AG04449 (cell line): ENCODE results near the gene ZNF471.

Experiments used
- CTCF ChIA-PET: fragments of 350-600 bp; formaldehyde crosslinking; extraction: SDS; loops from one replicate; lab custom pipeline; 2021; ENCODE audit warnings: antibody characterized with exemption; lab: Yijun Ruan, JAX
- POLR2A ChIA-PET: fragments of 400-600, 350-600 bp; formaldehyde crosslinking; extraction: SDS; loops from one replicate; lab custom pipeline; 2020; ENCODE audit warnings: antibody characterized with exemption, inconsistent platforms; lab: Yijun Ruan, JAX
- DNase-seq: peaks from one replicate; pipeline ENCODE4 v3.0.0-alpha.2; 2010; ENCODE audit warnings: low read depth, low spot score
- H3K4me3 ChIP-seq: 2 replicates; pipeline ENCODE4 v1.5.1; 2011; ENCODE audit warnings: low read depth, mild to moderate bottlenecking, control low read depth, low read length
- CTCF ChIP-seq: IDR thresholded peaks from one replicate; pipeline ENCODE4 v1.5.1; 2011; ENCODE audit warnings: mild to moderate bottlenecking, moderate library complexity, low read length, control low read depth, inconsistent platforms; ENCODE audit not compliant: insufficient read depth; ENCODE audit errors: missing control alignments

Gene ZNF471

DNA sequence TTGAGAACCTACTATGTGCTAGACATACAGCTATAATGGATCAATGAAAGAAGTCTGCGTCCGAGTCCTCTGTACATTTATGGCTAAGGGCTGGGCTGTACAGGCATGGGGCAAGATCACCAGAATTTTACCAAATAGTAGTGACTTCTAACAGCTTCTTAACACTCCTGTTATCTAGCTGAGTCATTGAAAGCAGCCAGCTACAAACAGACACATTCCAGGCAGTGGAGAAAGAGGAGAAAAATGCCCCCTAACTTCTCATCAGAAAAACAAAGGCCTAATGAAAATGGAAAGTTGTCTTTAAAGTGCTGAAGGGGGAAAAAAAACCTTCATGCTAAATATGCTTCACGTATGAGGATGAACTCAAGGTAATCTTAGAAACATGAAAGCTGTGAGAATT lies 16.3 kb upstream of the ZNF471 start:
- POLR2A ChIA-PET = no interaction called here
- H3K4me3 ChIP-seq = no peak overlapping the region
- DNase-seq = no peak
- TF ChIP-seq CTCF = no peak
- CTCF ChIA-PET = no interaction called here

DNA sequence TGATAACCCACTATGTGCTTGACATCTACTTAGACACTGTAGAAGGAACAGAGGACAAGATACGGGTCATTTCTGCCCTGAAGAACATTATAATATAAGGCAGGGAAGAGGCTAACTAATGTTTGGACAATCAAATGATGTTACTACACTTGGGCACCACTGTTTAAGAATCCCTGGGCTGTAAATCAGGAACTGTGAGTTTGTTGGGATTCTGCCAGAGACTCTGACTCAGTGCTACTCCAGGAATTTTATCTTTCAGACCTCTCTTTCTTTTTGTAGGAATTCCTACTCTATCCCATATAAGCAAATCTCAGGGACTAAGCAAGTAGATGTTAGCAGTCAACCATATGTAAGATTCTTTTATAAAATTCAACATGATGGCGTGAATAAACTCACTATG lies 3.1 kb upstream of the ZNF471 start:
- CTCF ChIA-PET = no interaction called here
- H3K4me3 ChIP-seq = no peak overlapping the region
- POLR2A ChIA-PET = no interaction called here
- no peak for TF ChIP-seq CTCF
- no peak for DNase-seq

DNA sequence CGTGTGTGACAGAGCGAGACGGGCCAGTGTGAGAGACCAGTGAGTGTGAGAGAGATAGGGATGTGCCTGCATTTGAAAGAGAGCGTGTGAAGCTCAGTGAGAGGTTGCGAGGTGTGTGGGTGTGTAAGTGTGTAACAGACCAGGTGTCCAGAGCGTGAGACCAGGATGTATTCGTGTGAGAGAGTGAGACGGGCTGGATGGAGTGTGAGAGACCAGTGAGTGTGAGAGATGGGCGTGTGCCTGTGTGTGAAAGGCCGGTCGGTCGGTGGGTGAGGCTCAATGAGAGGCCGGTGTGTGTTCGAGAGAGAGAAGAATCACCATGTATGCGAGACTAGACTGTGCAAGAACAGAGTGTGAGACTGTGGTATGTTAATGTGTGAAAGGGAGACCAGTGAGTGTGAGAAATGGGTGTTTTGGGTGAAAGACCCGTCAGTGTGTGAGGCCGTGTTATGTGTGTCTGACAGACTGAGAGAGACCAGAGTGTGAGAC lies 679 bp downstream of the ZNF471 start:
- POLR2A ChIA-PET = interaction anchor here (0.6 kb wide), 1 partner anchor 76 kb away, joined by 3 read pairs; no protein-coding TSS in a partner anchor
- TF ChIP-seq CTCF = no peak
- no peak for DNase-seq
- CTCF ChIA-PET = no interaction called here
- peak overlapping the region; percentile 84 for H3K4me3 ChIP-seq

- no peak for DNase-seq
- TF ChIP-seq CTCF = no peak
- POLR2A ChIA-PET = no interaction called here
- CTCF ChIA-PET = no interaction called here
- H3K4me3 ChIP-seq = no peak overlapping the region
Observed at GRCh38 chr19:56525214-56525860, 17.7 kb downstream of the ZNF471 start.

GRCh38 chr19:56537442-56537841 lies 29.8 kb downstream of the ZNF471 start:
- CTCF ChIA-PET = interaction anchor here (1.2 kb wide), 1 partner anchor 144 kb away, joined by 4 read pairs; the partner anchor contains the start of gene ZNF582
- POLR2A ChIA-PET = no interaction called here
- no peak overlapping the region for H3K4me3 ChIP-seq
- DNase-seq = no peak
- no peak for TF ChIP-seq CTCF

GRCh38 chr19:56538254-56538760 lies 30.7 kb downstream of the ZNF471 start:
- POLR2A ChIA-PET = no interaction called here

More at GRCh38 chr19:56538254-56538760, 30.7 kb downstream of the ZNF471 start:
- peak; percentile 24 for DNase-seq
- peak overlapping the region; percentile 88 for H3K4me3 ChIP-seq
- TF ChIP-seq CTCF = no peak
- CTCF ChIA-PET = interaction anchor here (1.2 kb wide), 1 partner anchor 145 kb away, joined by 4 read pairs; the partner anchor contains the start of gene ZNF582
